ENCODE measurements around the gene SMOC2. TPM values are rescaled to one million over a fixed set of nuclear protein-coding genes. Genes with fewer than 3 reads are reported as not detected.

SMOC2 gene
- total RNA-seq, 1 experiment from 2014 or later: not detected

DNA sequence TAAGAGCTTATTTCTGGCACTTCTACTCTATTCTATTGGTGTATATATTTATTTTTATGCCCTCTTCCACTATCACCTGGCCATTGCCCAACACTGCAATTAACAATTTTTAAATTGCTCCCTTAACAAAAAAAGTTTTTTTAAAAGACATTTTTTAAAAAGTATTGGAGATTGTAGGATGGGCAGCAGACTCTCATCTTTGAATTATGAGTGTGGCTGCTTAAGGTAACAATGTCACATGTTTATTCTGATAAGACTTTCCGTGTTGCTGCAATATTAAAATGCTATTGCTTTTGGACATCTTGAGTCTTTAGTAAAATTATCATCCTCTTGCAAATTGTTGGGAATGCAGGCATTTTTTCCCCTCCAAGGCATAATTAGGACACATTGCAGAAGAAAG is 31.4 kb downstream of the SMOC2 start:
- Histone ChIP-seq H3K4me1 (no peaks in the 10 kb centered on the region), H3K27me3 (0 out of 2 replicates have a peak, but pooled peaks cover 7% of the 10 kb centered on the region), H3K27ac (no peak overlapping the region), H3K9me3 (replicated peaks) (no peaks in the 10 kb centered on the region), H3K36me3 (no peaks in the 10 kb centered on the region), H3K4me3 (no peak overlapping the region)
- DNase-seq: no peak

- no peak overlapping the region for H3K4me3 ChIP-seq
Measured at GRCh38 chr6:168473197-168473596, 32.2 kb downstream of the SMOC2 start.

GRCh38 chr6:168475188-168476013 is 34.4 kb downstream of the SMOC2 start:
- DNase-seq: no peak
- H3K4me1 ChIP-seq: no peaks in the 10 kb centered on the region
- H3K9me3 ChIP-seq (replicated peaks): no peaks in the 10 kb centered on the region
- H3K27me3 ChIP-seq: no peaks in the 10 kb centered on the region
- H3K27ac ChIP-seq: no peak overlapping the region
- no peak overlapping the region for H3K4me3 ChIP-seq
- H3K36me3 ChIP-seq: no peaks in the 10 kb centered on the region

More at GRCh38 chr6:168473197-168473596, 32.2 kb downstream of the SMOC2 start:
- H3K27ac ChIP-seq: no peak overlapping the region
- no peak for DNase-seq
- no peaks in the 10 kb centered on the region for H3K4me1 ChIP-seq
- 0 out of 2 replicates have a peak, but pooled peaks cover 5% of the 10 kb centered on the region for H3K27me3 ChIP-seq
- H3K36me3 ChIP-seq: no peaks in the 10 kb centered on the region
- H3K9me3 ChIP-seq (replicated peaks): no peaks in the 10 kb centered on the region

GRCh38 chr6:168479421-168479820 is 38.4 kb downstream of the SMOC2 start:
- Histone ChIP-seq H3K27me3 (no peaks in the 10 kb centered on the region), H3K4me1 (no peaks in the 10 kb centered on the region), H3K36me3 (no peaks in the 10 kb centered on the region), H3K27ac (no peak overlapping the region), H3K9me3 (replicated peaks) (no peaks in the 10 kb centered on the region), H3K4me3 (no peak overlapping the region)
- DNase-seq: no peak

DNA sequence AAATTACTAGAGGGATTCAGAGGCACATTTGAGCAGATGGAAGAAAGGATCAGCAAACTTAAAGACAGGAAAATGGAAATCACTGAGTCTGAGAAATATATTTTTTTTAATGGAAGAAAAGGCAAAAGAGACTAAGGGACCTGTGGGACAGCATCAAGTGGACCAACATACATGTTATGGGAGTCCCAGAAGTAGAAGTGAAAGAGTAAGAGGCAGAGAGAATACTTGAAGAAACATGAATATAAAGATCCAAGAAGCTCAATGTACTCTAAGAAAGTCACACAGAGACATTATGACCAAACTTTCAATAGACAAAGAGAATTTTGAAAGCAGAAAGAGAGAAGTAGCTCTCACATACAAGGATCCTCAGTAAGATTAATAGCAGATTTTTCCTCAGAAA is 39.5 kb downstream of the SMOC2 start:
- no peak for DNase-seq
- H3K4me3 ChIP-seq: no peak overlapping the region
- H3K27me3 ChIP-seq: no peaks in the 10 kb centered on the region
- H3K4me1 ChIP-seq: no peaks in the 10 kb centered on the region
- H3K27ac ChIP-seq: no peak overlapping the region
- no peaks in the 10 kb centered on the region for H3K9me3 ChIP-seq (replicated peaks)
- H3K36me3 ChIP-seq: no peaks in the 10 kb centered on the region

GRCh38 chr6:168485818-168486217 is 44.8 kb downstream of the SMOC2 start:
- H3K27ac ChIP-seq: no peak overlapping the region
- no peak for DNase-seq
- H3K4me1 ChIP-seq: no peaks in the 10 kb centered on the region
- H3K36me3 ChIP-seq: no peaks in the 10 kb centered on the region
- H3K4me3 ChIP-seq: no peak overlapping the region
- no peaks in the 10 kb centered on the region for H3K9me3 ChIP-seq (replicated peaks)
- H3K27me3 ChIP-seq: no peaks in the 10 kb centered on the region

- H3K9me3 ChIP-seq (replicated peaks): no peaks in the 10 kb centered on the region
- no peaks in the 10 kb centered on the region for H3K36me3 ChIP-seq
- no peak for DNase-seq
- peaks cover 6% of the 10 kb centered on the region; the same call in 1 of the 2 replicates for H3K27me3 ChIP-seq
- H3K27ac ChIP-seq: no peak overlapping the region
- H3K4me3 ChIP-seq: no peak overlapping the region
- H3K4me1 ChIP-seq: no peaks in the 10 kb centered on the region
Measured at GRCh38 chr6:168490757-168491156, 49.8 kb downstream of the SMOC2 start.

DNA sequence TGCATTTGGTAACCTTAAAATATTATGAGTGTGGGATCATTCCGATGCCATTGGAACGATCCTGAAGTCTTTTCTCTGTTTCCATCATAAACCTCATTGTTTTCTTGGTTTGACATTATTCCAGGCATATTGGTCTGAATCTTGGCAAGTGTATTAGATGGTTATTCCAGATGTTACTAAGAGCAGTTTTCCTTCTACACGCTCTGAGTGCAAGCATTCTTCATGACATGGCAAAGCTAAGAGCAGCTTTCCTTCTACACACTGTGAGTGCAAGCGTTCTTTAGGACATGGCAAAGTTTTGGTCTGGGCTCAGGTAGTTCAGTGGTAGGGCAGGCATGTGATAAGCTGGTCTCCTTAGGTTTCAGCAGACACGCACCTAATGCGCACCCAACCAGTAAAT is 53.0 kb downstream of the SMOC2 start:
- no peak overlapping the region for H3K4me3 ChIP-seq
- no peaks in the 10 kb centered on the region for H3K9me3 ChIP-seq (replicated peaks)
- H3K27me3 ChIP-seq: peaks cover 18% of the 10 kb centered on the region; the same call in 1 of the 2 replicates
- H3K36me3 ChIP-seq: no peaks in the 10 kb centered on the region
- H3K27ac ChIP-seq: no peak overlapping the region
- DNase-seq: no peak
- H3K4me1 ChIP-seq: no peaks in the 10 kb centered on the region

DNA sequence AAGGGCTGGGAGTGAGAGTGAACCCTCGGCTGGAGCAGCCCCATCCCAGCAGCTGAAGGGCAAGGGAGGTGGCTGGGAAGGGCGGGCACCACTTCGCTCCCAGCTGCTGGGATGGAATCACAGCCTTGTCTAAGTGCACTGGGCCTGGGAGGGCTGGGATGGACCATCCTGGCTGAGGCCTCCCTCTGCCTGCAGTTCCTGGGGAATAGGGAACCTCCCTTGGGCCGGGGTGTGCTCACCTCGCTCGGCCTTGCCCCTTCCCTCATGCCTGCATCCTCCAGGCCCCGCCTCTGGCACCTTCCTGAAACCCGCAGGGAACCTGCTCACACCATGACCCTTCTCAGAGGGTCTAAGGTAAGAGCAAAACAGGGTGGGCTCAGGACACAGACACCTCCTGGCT is 53.7 kb downstream of the SMOC2 start:
- Histone ChIP-seq H3K4me3 (no peak overlapping the region), H3K9me3 (replicated peaks) (no peaks in the 10 kb centered on the region), H3K36me3 (no peaks in the 10 kb centered on the region), H3K27me3 (peaks cover 18% of the 10 kb centered on the region; the same call in 1 of the 2 replicates), H3K27ac (no peak overlapping the region), H3K4me1 (no peaks in the 10 kb centered on the region)
- DNase-seq: no peak

DNA sequence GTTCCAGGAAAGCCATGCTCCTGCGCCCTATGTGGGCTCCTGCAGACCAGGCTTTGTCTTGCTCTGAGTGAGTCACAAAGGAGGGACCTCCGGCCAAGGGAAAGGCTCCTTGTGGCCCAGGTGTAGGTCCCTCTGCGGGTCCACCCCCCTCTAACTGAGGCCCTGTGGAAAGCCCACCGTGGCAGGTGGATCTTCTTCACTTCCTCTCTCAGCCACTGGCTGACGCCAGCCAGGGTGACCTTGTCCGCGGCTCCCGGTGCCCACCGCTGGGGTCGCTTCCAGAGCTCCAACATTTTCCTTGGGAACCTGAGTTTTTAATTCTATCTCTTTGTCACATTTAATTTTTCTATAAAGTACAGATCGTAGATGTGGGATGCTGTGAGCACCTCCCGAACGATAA is 54.1 kb downstream of the SMOC2 start:
- Histone ChIP-seq H3K9me3 (replicated peaks) (no peaks in the 10 kb centered on the region), H3K4me3 (no peak overlapping the region), H3K27ac (no peak overlapping the region), H3K4me1 (no peaks in the 10 kb centered on the region), H3K36me3 (no peaks in the 10 kb centered on the region), H3K27me3 (peaks cover 18% of the 10 kb centered on the region; the same call in 1 of the 2 replicates)
- DNase-seq: no peak

- H3K4me3 ChIP-seq: no peak overlapping the region
- H3K36me3 ChIP-seq: no peaks in the 10 kb centered on the region
- H3K4me1 ChIP-seq: no peaks in the 10 kb centered on the region
- H3K27me3 ChIP-seq: peaks cover 18% of the 10 kb centered on the region; the same call in 1 of the 2 replicates
- no peak overlapping the region for H3K27ac ChIP-seq
- H3K9me3 ChIP-seq (replicated peaks): no peaks in the 10 kb centered on the region
- DNase-seq: no peak
Measured at GRCh38 chr6:168495636-168496035, 54.7 kb downstream of the SMOC2 start.

GRCh38 chr6:168496139-168496996 is 55.4 kb downstream of the SMOC2 start:
- H3K27ac ChIP-seq: no peak overlapping the region
- H3K27me3 ChIP-seq: peaks cover 18% of the 10 kb centered on the region; the same call in 1 of the 2 replicates
- no peaks in the 10 kb centered on the region for H3K4me1 ChIP-seq
- H3K36me3 ChIP-seq: no peaks in the 10 kb centered on the region
- no peaks in the 10 kb centered on the region for H3K9me3 ChIP-seq (replicated peaks)
- no peak for DNase-seq
- no peak overlapping the region for H3K4me3 ChIP-seq

DNA sequence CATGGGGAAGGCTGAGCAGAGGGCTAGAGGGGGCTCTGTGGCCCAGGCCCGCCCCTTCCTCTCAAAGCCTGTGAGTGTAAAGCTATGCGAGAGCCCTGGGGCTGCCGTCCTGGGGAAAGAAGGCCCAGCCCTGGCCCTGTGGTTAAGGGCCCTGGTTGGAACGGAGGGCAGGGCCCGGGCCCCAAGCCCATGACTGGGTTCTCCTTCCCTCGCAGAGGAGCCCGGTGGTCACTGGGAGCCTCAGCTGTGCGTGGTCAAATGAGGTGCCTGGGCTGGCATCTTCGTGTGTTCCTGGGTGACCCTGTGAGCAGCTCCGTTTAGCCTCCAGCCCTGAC is 56.0 kb downstream of the SMOC2 start:
- Histone ChIP-seq H3K36me3 (no peaks in the 10 kb centered on the region), H3K4me3 (no peak overlapping the region), H3K4me1 (no peaks in the 10 kb centered on the region), H3K9me3 (replicated peaks) (no peaks in the 10 kb centered on the region), H3K27me3 (peaks cover 15% of the 10 kb centered on the region; the same call in 1 of the 2 replicates), H3K27ac (no peak overlapping the region)
- no peak for DNase-seq

DNA sequence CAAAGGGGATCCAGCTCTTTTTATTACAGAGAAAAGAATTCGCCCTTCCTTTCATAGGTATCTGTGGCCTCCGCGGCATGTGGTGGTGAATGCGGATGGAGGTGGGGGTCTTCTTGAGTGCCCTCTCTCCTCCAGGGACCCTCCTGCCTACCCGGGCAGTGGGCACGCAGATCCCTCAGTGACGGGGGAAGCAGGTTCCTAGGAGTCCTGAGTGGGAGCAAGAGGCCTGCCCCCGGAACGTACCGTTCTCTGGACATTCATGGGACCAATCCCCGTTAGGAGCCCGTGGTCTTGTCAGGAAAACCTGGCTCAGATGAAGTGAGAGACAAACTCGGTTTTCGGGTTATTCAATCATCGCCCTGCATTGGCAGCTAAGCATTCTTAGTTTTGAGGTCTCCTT is 56.4 kb downstream of the SMOC2 start:
- Histone ChIP-seq H3K4me1 (no peaks in the 10 kb centered on the region), H3K36me3 (no peaks in the 10 kb centered on the region), H3K4me3 (no peak overlapping the region), H3K27ac (no peak overlapping the region), H3K27me3 (peaks cover 11% of the 10 kb centered on the region; the same call in 1 of the 2 replicates), H3K9me3 (replicated peaks) (no peaks in the 10 kb centered on the region)
- DNase-seq: no peak

GRCh38 chr6:168498161-168498843 is 57.3 kb downstream of the SMOC2 start:
- Histone ChIP-seq H3K9me3 (replicated peaks) (no peaks in the 10 kb centered on the region), H3K36me3 (no peaks in the 10 kb centered on the region), H3K4me3 (no peak overlapping the region), H3K27ac (no peak overlapping the region), H3K27me3 (peaks cover 11% of the 10 kb centered on the region; the same call in 1 of the 2 replicates), H3K4me1 (no peaks in the 10 kb centered on the region)
- DNase-seq: no peak

Measured in SJCRH30 (cell line).